HG03196 (cell line): Measurements from ENCODE around the gene MYOM1.

ENCODE experiments used
- ATAC-seq: cut with Tn5 transposase; IDR thresholded peaks from one replicate; pipeline ENCODE4 v1.9.1; 2021; ENCODE audit not compliant: unreplicated experiment

MYOM1 gene

GRCh38 chr18:3190610-3191009 lies 29.2 kb downstream of the MYOM1 start:
- ATAC-seq: no peak

GRCh38 chr18:3189884-3190283 lies 29.9 kb downstream of the MYOM1 start:
- no peak for ATAC-seq

- ATAC-seq: no peak
Observed at GRCh38 chr18:3186678-3187658, 32.8 kb downstream of the MYOM1 start.

- no peak for ATAC-seq
Observed at GRCh38 chr18:3184275-3184963, 35.3 kb downstream of the MYOM1 start.

GRCh38 chr18:3183103-3183717 lies 36.6 kb downstream of the MYOM1 start:
- ATAC-seq: no peak

- no peak for ATAC-seq
Observed at GRCh38 chr18:3180325-3180724, 39.4 kb downstream of the MYOM1 start.

- no peak for ATAC-seq
Observed at GRCh38 chr18:3179430-3180089, 40.2 kb downstream of the MYOM1 start.

GRCh38 chr18:3177902-3178687 lies 41.7 kb downstream of the MYOM1 start:
- peak; percentile 91 for ATAC-seq

- no peak for ATAC-seq
Observed at GRCh38 chr18:3175195-3175758, 44.5 kb downstream of the MYOM1 start.

GRCh38 chr18:3172097-3172496 lies 47.7 kb downstream of the MYOM1 start:
- no peak for ATAC-seq

GRCh38 chr18:3171631-3172030 lies 48.1 kb downstream of the MYOM1 start:
- no peak for ATAC-seq

- ATAC-seq: no peak
Observed at GRCh38 chr18:3170441-3171161, 49.2 kb downstream of the MYOM1 start.

GRCh38 chr18:3164381-3164780 lies 55.4 kb downstream of the MYOM1 start:
- ATAC-seq: no peak

- no peak for ATAC-seq
Observed at GRCh38 chr18:3163968-3164367, 55.8 kb downstream of the MYOM1 start.

- ATAC-seq: no peak
Observed at GRCh38 chr18:3162181-3162580, 57.6 kb downstream of the MYOM1 start.

GRCh38 chr18:3159830-3160229 lies 59.9 kb downstream of the MYOM1 start:
- ATAC-seq: no peak

GRCh38 chr18:3157606-3158005 lies 62.2 kb downstream of the MYOM1 start:
- ATAC-seq: no peak

- ATAC-seq: no peak
Observed at GRCh38 chr18:3157086-3157485, 62.7 kb downstream of the MYOM1 start.

- ATAC-seq: no peak
Observed at GRCh38 chr18:3156325-3156640, 63.5 kb downstream of the MYOM1 start.

GRCh38 chr18:3154214-3154613 lies 65.6 kb downstream of the MYOM1 start:
- no peak for ATAC-seq
